ENCODE results near the gene ATAD3A.
"Not testable (repeated sequence)": the region's sequence is repeated elsewhere in the genome, so short reads cannot be mapped to it uniquely, and the experiment has no call there.

ATAD3A gene

GRCh38 chr1:1554550-1554925, 42.6 kb downstream of the ATAD3A start:
- no peak for DNase-seq (ENCODE audit: extremely low read depth, low read depth)
- no peak for TF ChIP-seq CTCF (IDR thresholded peaks at IDR 0.05; ENCODE audit: low read depth, low read length)

- DNase-seq (ENCODE audit: extremely low read depth, low read depth), result no peak
- TF ChIP-seq CTCF (IDR thresholded peaks at IDR 0.05; ENCODE audit: low read depth, low read length), result no peak
Measured at GRCh38 chr1:1554926-1555915, 43.3 kb downstream of the ATAD3A start.

GRCh38 chr1:1556505-1556904, 44.5 kb downstream of the ATAD3A start:
- TF ChIP-seq CTCF (IDR thresholded peaks at IDR 0.05; ENCODE audit: low read depth, low read length), result no peak
- no peak for DNase-seq (ENCODE audit: extremely low read depth, low read depth)

- DNase-seq (ENCODE audit: extremely low read depth, low read depth), result not testable (repeated sequence)
Measured at GRCh38 chr1:1556961-1557360, 45.0 kb downstream of the ATAD3A start.

GRCh38 chr1:1557688-1558087, 45.7 kb downstream of the ATAD3A start:
- DNase-seq (ENCODE audit: extremely low read depth, low read depth), result not testable (repeated sequence)

GRCh38 chr1:1558591-1558990, 46.6 kb downstream of the ATAD3A start:
- TF ChIP-seq CTCF (IDR thresholded peaks at IDR 0.05; ENCODE audit: low read depth, low read length), result no peak
- DNase-seq (ENCODE audit: extremely low read depth, low read depth), result no peak

GRCh38 chr1:1559066-1559465, 47.1 kb downstream of the ATAD3A start:
- DNase-seq (ENCODE audit: extremely low read depth, low read depth), result no peak
- no peak for TF ChIP-seq CTCF (IDR thresholded peaks at IDR 0.05; ENCODE audit: low read depth, low read length)

- DNase-seq (ENCODE audit: extremely low read depth, low read depth), result no peak
- TF ChIP-seq CTCF (IDR thresholded peaks at IDR 0.05; ENCODE audit: low read depth, low read length), result no peak
Measured at GRCh38 chr1:1560178-1560577, 48.2 kb downstream of the ATAD3A start.

Measured in AG09319 (cell line).